COLO668 (cell line): ENCODE measurements around the gene GP9.

Experiments used
- DNase-seq: peaks from one replicate; lab custom pipeline; 2025; ENCODE audit not compliant: unreplicated experiment; lab: John Stamatoyannopoulos, UW

The GP9 gene

DNA sequence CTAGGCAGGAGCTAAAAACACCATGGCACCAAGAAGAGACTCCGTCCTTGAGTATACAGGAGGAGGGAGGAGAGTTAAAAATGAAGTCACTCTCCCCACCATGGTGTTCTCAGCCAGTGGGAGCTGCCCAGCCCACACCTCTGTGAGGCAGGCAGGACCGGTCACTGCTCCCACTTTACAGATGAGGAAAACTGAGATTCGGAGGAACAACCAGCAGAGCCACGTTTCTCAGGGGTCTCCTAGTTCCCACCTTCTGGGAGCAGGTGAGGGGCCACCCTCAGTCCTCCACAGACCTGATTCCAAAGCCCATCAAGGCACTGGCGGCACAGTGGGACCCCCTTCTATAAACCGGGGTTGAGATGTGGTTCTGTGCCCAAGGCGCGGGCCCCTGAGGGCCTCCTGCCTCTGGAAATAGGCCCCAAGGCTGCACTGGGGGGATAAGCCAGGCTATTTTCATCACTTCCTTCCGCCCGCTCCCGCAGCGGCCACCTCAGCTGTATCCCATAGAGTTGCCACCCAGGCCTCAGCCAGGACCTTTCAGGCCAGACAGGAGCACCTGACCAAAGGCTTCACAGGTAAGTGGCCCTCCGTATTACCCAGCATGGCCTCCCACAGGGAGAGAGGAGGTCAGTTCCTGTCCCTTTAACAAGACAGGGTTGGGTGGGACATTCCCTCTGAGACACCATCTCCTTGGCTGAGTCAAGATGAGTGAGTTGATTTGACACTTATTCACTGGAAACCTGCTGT lies at the start of gene GP9:
TSS of gene GP9 (plus strand) at position 504 of the 747 bp plus-strand sequence. CDS start 961 bp downstream, outside the sequence.
- DNase-seq: no peak

DNA sequence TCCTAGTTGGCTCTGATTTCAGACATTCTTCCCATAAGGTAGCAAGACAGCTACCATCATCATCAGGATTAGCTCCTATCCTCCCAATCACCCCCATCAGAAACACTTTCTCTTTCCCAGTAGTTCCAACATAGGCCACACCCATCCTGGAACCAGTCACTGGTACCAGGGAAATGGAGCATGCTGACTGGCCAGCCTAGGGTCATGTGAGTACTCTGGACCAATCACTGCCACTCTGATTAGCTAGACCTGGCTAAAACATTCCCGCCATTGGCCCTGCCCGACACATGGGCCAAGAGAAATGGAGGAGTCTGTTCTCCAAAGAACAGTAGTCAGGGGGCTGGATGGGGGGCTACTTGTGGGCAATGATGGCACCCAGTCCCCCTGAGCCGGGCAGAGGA lies 47.1 kb upstream of the GP9 start:
- no peak for DNase-seq

DNA sequence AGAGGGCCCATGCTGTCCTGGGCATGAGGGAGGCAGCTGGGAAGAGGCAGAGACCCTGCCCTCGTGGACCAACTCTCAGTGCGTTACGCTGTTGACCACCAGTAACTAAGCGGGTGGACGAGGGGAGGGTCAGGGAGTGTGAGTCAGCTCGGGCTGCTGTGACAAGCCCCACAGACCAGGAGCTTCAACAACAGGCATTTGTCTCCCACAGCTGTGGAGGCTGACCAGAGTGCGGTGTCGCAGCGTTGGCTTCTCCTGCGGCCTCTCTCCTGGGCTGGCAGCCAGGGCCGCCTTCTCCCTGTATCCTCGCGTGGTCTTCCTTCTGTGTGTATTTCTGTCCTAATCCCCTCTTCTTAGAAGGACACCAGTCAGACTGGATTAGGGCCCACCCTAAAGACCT lies 46.4 kb upstream of the GP9 start:
- no peak for DNase-seq

- no peak for DNase-seq
These were observed 45.7 kb upstream of the GP9 start for GRCh38 chr3:129014793-129015345.

DNA sequence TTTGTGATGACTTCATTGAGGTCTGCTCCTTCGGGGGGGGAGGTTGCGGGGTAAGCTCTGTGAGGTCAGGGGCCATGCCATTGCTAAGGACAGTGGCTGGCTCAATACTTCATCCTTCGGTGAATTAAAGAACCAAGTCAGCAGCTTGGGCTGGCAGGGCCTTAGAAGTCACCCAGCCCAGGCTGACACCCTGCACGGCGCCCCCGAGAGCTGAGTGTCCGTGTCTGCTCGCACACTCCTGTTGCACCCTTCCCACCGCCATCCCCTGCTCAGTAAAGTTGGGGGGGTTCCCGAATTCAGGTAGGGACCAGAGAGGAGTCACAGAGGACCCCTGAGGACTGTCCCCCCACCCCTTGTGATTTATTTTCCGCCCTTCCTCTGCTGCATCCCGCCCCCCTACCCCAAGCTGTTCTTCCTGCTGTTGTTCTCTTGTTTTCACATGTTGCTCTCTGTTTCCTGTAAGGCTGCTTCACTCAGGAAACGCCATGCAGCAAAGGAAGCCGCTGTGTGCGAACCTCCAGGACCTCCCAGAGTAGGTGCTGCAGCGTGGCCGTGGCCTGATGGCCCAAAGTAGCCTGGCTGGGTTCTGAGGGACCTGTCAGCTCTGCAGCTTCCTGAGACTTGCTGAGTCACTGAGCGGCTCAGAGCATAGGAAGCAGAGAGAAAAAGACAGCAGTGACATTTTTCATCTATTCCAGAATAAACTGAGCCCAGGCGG lies 45.0 kb upstream of the GP9 start:
- DNase-seq: no peak

DNA sequence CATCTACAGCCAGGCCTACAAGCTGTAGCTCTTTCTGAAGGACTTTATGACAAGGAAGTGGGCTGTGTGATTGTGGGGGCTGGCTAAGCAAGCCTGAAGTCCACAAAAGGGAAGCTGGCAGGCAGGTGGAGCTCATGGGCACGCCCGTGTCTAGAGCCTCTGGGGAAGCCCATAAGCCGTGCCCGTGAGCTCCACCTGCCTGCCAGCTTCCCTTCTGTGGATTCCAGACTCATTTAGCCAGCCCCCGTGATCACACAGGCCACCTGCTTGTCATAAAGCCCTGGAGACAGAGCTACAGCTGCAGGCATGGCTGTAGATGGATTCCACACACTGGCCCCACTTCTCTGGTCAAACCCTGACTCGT lies 44.2 kb upstream of the GP9 start:
- peak; percentile 87 for DNase-seq

- no peak for DNase-seq
These were observed 43.7 kb upstream of the GP9 start for GRCh38 chr3:129016720-129017483.

DNA sequence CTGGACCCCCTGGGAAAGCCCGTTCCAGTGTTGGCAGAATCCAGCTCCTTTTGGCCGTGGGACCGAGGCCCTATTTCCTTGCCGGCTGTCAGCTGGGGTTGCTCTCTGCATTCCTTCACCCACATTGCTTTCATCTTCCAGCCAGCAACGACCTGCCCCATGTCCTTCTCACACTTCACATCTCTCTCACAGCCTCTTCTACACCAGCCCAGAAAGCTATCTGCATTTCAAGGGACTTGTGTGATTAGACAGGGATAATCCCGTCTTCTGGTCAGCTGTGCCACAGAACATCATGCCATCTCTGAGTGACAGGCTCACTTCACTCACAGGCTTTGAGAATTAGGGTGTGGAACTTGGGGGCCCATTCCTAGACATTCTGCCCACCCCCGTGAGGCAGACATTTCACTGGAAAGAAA lies 43.1 kb upstream of the GP9 start:
- DNase-seq: no peak

DNA sequence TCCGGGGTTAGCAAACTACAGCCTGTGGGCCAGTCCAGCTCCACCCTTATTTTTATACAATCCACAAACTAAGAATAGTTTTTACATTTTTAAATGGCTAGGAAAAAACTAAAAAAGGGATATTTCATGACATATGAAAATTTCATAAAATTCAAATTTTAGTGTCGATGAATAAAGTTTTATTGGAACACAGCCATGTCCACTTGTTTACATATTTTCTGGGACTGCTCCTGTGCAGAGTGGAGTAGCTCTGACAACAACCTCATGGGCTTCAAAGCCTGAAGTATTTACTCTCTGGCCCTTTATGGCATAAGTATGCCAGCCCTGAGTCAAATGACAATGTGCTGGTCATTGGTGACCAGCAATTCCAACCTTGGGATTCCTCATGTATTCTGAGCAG lies 42.3 kb upstream of the GP9 start:
- no peak for DNase-seq

DNA sequence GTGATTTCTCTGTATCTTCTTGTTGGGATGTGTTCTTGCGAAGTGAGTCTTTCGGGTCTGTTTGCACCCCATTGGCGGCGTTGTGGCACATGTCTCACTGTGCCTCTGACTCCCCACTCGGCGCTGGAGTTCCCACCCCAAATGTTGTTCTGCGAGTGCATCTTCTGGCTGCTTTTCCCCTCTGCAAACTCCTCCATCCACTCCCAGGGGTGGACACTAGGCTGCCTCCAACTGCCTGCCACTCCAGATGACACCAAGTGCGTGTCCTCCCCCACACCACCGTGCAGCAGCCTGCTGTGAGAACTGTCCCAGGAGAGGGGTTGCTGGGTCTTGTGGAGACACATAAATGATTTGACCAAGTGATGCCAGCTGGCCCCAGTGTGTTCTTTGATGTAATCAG lies 41.8 kb upstream of the GP9 start:
- no peak for DNase-seq

GRCh38 chr3:129019266-129019665 lies 41.3 kb upstream of the GP9 start:
- no peak for DNase-seq

DNA sequence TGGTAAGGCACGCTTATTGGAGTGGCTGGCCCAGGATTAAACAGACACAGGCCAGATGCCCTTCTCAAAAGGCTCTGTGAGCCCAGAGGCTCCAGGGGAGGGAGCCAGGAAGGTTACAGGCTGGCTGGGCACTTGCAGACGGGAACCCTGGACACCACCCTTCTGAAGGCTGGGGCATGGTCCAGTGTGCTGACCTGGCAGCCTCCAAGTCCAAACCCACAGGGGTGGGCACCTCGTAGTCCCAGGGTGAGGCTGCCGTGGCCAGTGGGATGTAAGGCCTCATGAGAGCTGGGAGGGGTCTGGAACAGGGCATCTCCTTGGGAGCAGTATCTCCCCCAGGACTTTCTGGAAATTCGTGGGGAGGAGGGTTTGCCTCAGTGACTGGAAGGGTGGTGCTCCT lies 39.9 kb upstream of the GP9 start:
- DNase-seq: no peak

- DNase-seq: no peak
These were observed 39.4 kb upstream of the GP9 start for GRCh38 chr3:129021140-129021551.

- no peak for DNase-seq
These were observed 38.2 kb upstream of the GP9 start for GRCh38 chr3:129022114-129023007.

DNA sequence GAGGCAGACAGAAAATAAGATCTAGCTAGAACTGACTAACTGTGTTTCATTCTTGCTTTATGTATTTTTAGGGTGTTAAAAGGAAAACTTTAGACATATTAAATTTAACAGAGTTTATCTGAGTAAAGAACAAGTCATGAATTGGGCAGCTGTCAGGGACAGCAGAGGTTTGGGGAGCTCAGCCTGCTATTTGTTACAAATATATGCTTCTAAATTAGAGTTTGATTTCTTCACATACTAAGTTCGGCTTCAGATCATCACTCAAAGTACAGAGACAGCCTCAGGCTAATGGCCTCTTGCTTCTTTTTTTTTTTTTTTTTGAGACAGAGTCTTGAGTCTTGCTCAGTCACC lies 37.6 kb upstream of the GP9 start:
- no peak for DNase-seq

DNA sequence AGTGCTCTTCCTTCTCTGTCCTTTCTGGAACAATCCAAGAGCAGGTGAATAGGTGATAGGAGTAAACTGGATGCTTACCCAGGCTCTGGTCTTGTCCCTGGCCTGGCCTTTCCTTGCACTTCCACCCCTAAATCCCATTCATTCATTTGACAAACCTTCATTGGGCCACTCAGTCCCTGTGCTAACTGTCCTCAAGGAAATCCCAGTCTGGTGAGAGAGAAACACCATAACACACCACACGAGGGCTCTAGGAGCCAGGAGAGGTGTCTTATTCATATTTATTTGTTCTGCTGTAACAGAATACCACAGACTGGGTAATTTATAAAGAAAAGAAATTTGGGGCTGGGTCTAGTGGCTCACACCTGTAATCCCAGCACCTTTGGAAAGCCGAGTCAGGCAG lies 36.7 kb upstream of the GP9 start:
- DNase-seq: peak; percentile 3

DNA sequence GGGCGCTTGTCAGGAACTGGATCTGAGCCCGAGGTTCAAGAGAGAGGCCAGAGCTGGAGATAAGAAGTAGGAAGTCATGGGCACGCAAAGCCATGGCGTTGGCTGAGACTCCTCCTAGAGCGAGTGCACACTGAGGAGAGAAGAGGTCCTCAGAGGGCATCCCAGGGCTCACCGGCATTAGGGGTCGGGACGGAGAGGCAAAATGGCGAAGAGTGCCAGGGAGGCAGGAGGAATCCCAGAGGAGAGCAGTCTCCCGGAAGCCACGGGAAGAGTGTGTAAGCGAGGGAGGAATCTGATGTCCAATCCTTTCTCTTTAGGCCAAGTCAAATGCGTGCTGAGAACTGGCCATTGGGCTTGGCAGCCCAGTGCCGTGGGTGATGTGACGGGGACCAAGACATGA lies 35.5 kb upstream of the GP9 start:
- no peak for DNase-seq

DNA sequence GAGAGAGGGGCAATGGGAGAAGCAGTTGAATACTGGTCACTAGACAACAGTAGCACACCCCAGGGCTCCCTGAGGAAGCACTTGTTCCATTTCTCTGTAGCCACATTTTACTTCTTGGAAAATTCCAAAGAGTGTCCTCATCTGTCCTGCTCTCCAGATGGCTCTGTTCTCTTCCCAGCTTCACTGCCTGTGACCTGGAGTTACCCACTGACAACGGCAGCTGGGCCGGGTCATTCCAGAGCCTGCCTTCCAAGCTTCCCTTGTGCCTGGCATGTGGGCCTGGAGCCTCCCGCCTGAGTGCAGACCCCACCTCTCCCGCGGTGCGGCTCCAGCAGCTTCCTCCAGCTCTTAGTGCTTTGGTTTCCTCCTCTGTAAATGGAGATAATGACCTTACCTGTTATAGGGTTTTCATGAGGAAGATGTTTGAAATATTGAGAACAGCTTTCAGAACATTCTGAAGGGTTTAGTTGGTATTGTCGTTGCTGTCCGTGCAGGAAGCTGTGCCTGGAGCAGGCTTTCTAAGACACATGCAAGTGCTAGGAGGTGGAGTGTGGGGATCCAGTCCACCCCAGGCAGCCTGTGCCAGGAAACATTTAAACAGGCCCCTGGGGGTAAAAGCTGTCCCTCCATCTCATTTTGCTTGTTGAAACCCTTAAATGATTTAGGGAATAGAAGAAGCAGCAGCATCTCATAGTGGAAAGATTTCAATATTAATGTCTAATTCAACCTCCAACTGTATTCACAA lies 34.7 kb upstream of the GP9 start:
- DNase-seq: no peak

GRCh38 chr3:129026728-129027543 lies 33.6 kb upstream of the GP9 start:
- DNase-seq: peak; percentile 77
